Tibial nerve (tissue), 4 donors: Measurements from ENCODE around the gene STON1. TPM values are rescaled to one million over a fixed set of nuclear protein-coding genes. Genes with fewer than 3 reads are reported as not detected.

ENCODE experiments used
- DNase-seq, 2 donors: peaks; one replicate each; pipeline ENCODE4 v3.0.0-alpha.2; 2019; ENCODE audit warnings: low spot score in 2 of 2
- H3K27ac ChIP-seq, 4 donors: fragments of 200-600 bp; sonication (generic) in 3 of 4; one replicate each; pipeline ENCODE4 v1.5.1; 2017 to 2019; ENCODE audit warnings: mild to moderate bottlenecking in 1 of 4
- H3K27me3 ChIP-seq, 2 donors: fragments of 200-600 bp; sonication (generic) in 1 of 2; one replicate each; pipeline versions ENCODE4 v1.5.1 to v1.6.0; 2017 to 2019
- H3K36me3 ChIP-seq, 3 donors: fragments of 200-600 bp; sonication (generic); one replicate each; pipeline ENCODE4 v1.5.1; 2018 to 2019
- H3K4me1 ChIP-seq, 4 donors: fragments of 200-600 bp; sonication (generic) in 3 of 4; one replicate each; pipeline ENCODE4 v1.5.1; 2017 to 2019
- H3K4me3 ChIP-seq, 4 donors: fragments of 200-600 bp; sonication (generic) in 3 of 4; one replicate each; pipeline ENCODE4 v1.5.1; 2017 to 2019; ENCODE audit warnings: mild to moderate bottlenecking in 1 of 4, moderate library complexity in 1 of 4
- H3K9me3 ChIP-seq, 4 donors: fragments of 200-600 bp; sonication (generic) in 3 of 4; one replicate each; pipeline ENCODE4 v1.5.1; 2017 to 2019
- EP300 ChIP-seq, 2 donors: sonication (generic); formaldehyde crosslinking; IDR thresholded peaks; one replicate each; pipeline ENCODE4 v1.6.1; 2017; ENCODE audit warnings: antibody characterized with exemption in 2 of 2, mild to moderate bottlenecking in 1 of 2
- POLR2A ChIP-seq, 2 donors: fragments of 450-650 bp; IDR thresholded peaks; one replicate each; pipeline ENCODE4 v1.6.1; 2017; ENCODE audit warnings: antibody characterized with exemption in 2 of 2, mild to moderate bottlenecking in 2 of 2, moderate library complexity in 2 of 2
- WGBS, 2 donors: methylation state at CpG; one replicate each; pipeline ENCODE4 v1.1.5; 2018; 5-methylcytosine and 5-hydroxymethylcytosine counted together
- total RNA-seq, 4 donors: library from RNA; depleted of rRNA; stranded (reverse); fragments of >200 nt; gene quantifications; one replicate each; pipeline ENCODE4 v1.1.0, GENCODE V29; 2016
- TF ChIP-seq, protein P1 (sequence below), 5 experiments: fragments of 200-600 bp in 3 of 5; fragments of 450-650 bp in 2 of 5; sonication (generic) in 3 of 5; IDR thresholded peaks; one replicate each; pipeline ENCODE4 v1.5.1; 2016 to 2019; ENCODE audit warnings: antibody characterized with exemption in 5 of 5, mild to moderate bottlenecking in 3 of 5, moderate library complexity in 2 of 5

Gene STON1
- total RNA-seq, 4 donors from 2014 or later, result 34.1 to 57.0 (median 46.9) TPM

DNA sequence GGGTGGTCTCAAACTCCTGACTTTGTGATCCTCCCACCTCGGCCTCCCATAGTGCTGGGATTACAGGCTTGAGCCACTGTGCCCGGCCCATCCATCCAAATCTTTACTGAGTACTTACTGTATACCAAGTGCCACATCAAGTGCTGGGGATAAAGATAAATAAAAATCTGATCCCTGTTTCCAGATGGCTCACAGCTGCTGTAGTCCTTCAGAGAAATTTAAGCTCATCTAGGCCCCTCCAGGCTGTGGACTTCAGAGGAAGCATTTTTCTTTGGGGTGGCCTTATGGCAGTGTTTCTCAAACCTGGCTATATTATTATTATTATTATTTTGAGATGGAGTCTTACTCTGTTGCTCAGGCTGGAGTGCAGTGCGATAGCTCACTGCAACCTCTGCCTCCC, 54.0 kb downstream of the STON1 start:
- 96 to 98% methylated on average over 3 of the region's 3 CpGs for WGBS, 2 donors
- Histone ChIP-seq H3K9me3 (no peaks in the 10 kb centered on the region), H3K27me3 (no peaks in the 10 kb centered on the region), H3K36me3 (peaks cover 0 to 32% (median 0%) of the 10 kb centered on the region in 3 donors), H3K4me3 (no peak overlapping the region), H3K27ac (no peak overlapping the region), H3K4me1 (peaks cover 0 to 20% (median 0%) of the 10 kb centered on the region in 4 donors)
- TF ChIP-seq POLR2A (IDR thresholded peaks at IDR 0.05) (no peak), EP300 (IDR thresholded peaks at IDR 0.05) (no peak)
- TF ChIP-seq, protein P1, sequence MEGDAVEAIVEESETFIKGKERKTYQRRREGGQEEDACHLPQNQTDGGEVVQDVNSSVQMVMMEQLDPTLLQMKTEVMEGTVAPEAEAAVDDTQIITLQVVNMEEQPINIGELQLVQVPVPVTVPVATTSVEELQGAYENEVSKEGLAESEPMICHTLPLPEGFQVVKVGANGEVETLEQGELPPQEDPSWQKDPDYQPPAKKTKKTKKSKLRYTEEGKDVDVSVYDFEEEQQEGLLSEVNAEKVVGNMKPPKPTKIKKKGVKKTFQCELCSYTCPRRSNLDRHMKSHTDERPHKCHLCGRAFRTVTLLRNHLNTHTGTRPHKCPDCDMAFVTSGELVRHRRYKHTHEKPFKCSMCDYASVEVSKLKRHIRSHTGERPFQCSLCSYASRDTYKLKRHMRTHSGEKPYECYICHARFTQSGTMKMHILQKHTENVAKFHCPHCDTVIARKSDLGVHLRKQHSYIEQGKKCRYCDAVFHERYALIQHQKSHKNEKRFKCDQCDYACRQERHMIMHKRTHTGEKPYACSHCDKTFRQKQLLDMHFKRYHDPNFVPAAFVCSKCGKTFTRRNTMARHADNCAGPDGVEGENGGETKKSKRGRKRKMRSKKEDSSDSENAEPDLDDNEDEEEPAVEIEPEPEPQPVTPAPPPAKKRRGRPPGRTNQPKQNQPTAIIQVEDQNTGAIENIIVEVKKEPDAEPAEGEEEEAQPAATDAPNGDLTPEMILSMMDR (IDR thresholded peaks at IDR 0.05), result no peak
- DNase-seq, result no peak

DNA sequence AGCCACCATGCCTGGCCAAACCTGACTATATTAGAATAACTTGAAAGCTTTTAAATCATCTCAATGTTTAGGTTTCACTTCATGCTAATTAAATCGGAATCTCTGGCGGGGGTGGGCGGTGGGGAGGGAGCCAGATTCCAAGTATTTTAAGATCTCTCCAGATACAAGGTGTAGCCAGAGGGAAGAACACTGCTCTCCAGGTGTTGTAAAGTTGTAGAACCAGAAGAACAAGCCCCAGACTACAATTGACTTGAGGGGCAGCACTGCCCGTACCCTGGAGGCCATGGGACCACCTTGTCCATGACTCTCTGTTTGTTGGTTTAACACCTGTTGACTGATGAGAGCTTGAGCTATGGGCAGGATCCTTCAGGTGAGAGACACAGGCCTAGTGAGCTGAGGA, 54.6 kb downstream of the STON1 start:
- Histone ChIP-seq H3K4me1 (peaks cover 0 to 25% (median 0%) of the 10 kb centered on the region in 4 donors), H3K36me3 (peaks cover 0 to 32% (median 0%) of the 10 kb centered on the region in 3 donors), H3K9me3 (no peaks in the 10 kb centered on the region), H3K4me3 (no peak overlapping the region), H3K27ac (no peak overlapping the region), H3K27me3 (no peaks in the 10 kb centered on the region)
- TF ChIP-seq POLR2A (IDR thresholded peaks at IDR 0.05) (no peak), EP300 (IDR thresholded peaks at IDR 0.05) (no peak)
- TF ChIP-seq, protein P1 (IDR thresholded peaks at IDR 0.05), result no peak
- DNase-seq, result no peak
- 94 to 95% methylated on average over 4 of the region's 4 CpGs for WGBS, 2 donors

DNA sequence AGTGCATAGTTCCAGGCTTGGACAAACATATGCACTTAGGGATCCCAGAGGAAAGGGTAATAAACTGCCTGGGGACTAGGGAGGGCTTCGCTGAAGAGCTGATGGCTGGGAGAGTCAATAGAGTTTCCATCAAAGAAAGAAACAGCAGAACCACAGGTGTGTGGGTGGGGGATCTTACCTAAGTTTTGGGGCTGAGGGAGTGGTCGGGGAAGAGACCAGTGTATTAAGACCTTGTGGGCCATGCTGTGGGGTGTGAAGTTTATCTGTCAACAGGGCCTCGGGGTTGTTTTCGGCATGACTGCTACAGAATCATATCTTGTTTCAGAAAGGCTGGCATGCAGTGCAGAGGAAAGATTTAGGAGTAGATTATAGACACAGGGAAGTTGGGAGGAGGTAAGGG, 56.5 kb downstream of the STON1 start:
- H3K4me1 ChIP-seq, result peaks cover 0 to 25% (median 0%) of the 10 kb centered on the region in 4 donors
- no peaks in the 10 kb centered on the region for H3K27me3 ChIP-seq
- WGBS, 2 donors, result 68 to 70% methylated on average over 4 of the region's 4 CpGs
- TF ChIP-seq, protein P1 (IDR thresholded peaks at IDR 0.05), result no peak
- TF ChIP-seq POLR2A (IDR thresholded peaks at IDR 0.05), result no peak
- no peak for TF ChIP-seq EP300 (IDR thresholded peaks at IDR 0.05)
- H3K36me3 ChIP-seq, result peaks cover 0 to 19% (median 0%) of the 10 kb centered on the region in 3 donors
- peak overlapping the region in 1 of 4 donors; percentile 26 for H3K27ac ChIP-seq
- DNase-seq, result no peak
- no peaks in the 10 kb centered on the region for H3K9me3 ChIP-seq
- H3K4me3 ChIP-seq, result no peak overlapping the region

DNA sequence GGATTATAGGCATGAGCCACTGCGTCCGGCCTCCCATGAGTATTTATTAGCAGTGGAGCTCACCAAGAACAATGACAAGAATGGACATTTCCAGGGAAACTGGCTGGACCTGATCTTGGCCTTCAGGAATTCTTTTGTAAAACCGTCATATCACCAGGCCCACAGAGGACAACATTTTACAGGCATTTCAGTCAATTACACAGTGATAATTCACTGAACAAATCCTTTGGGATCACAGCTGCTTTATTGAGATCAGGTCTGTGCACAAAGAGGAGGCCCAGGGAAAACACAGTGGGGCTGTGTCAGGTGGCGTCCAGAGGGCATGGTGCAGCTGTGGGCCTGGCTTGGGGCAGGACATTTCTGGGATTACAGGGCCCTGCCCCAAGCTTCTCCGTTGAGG, 57.6 kb downstream of the STON1 start:
- 64% methylated on average over 5 of the region's 5 CpGs for WGBS, 2 donors

DNA sequence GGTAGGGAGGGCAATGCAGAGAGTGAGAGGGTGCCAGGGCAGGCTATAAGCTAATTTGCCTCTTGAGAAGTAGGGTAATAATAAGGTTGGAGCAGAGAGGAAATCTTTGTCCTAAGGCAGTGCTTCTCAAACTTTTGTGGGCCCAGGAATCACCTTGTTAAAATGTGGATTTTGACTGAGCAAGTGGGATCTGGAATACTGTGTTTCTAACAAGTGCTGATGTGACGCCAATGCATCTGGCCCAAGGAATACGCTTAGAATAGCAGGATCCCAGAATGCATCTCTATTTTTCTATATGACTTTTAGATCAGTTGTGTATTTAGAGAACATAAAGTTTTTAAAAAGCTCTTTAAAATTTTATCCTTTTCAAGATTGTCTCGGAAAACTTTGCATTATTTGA, 58.0 kb downstream of the STON1 start:
- H3K4me1 ChIP-seq, result peaks cover 0 to 25% (median 0%) of the 10 kb centered on the region in 4 donors
- peaks cover 0 to 13% (median 0%) of the 10 kb centered on the region in 3 donors for H3K36me3 ChIP-seq
- H3K27me3 ChIP-seq, result no peaks in the 10 kb centered on the region
- H3K4me3 ChIP-seq, result no peak overlapping the region
- TF ChIP-seq POLR2A (IDR thresholded peaks at IDR 0.05), result no peak
- no peak for TF ChIP-seq EP300 (IDR thresholded peaks at IDR 0.05)
- TF ChIP-seq, protein P1 (IDR thresholded peaks at IDR 0.05), result no peak
- DNase-seq, result no peak
- no peaks in the 10 kb centered on the region for H3K9me3 ChIP-seq
- peak overlapping the region in 2 of 4 donors; percentile 18 to 26 for H3K27ac ChIP-seq
- 90 to 91% methylated on average over 3 of the region's 3 CpGs for WGBS, 2 donors

More for the DNA sequence above, 57.6 kb downstream of the STON1 start:
- H3K4me1 ChIP-seq, result peaks cover 0 to 25% (median 0%) of the 10 kb centered on the region in 4 donors
- no peaks in the 10 kb centered on the region for H3K9me3 ChIP-seq
- no peak overlapping the region for H3K4me3 ChIP-seq
- peak overlapping the region in 2 of 4 donors; percentile 18 to 26 for H3K27ac ChIP-seq
- TF ChIP-seq, protein P1 (IDR thresholded peaks at IDR 0.05), result no peak
- TF ChIP-seq POLR2A (IDR thresholded peaks at IDR 0.05) (no peak), EP300 (IDR thresholded peaks at IDR 0.05) (no peak)
- peaks cover 0 to 9% (median 0%) of the 10 kb centered on the region in 3 donors for H3K36me3 ChIP-seq
- no peak for DNase-seq
- no peaks in the 10 kb centered on the region for H3K27me3 ChIP-seq
